HCT116 (cell line): ENCODE measurements around the gene ANAPC2.

Source experiments
- CTCF ChIP-seq, 3 experiments: fragments of 200-600 bp in 1 of 3; sonication (generic) in 1 of 3; IDR thresholded peaks in 2 of 3; conservative IDR thresholded peaks in 1 of 3; 2 replicates each; pipeline ENCODE4 v1.5.1; 2012 to 2017; ENCODE audit warnings: low read depth in 2 of 3, low read length in 2 of 3, antibody characterized with exemption in 1 of 3, borderline replicate concordance in 1 of 3, control low read depth in 1 of 3, mild to moderate bottlenecking in 1 of 3, mixed read lengths in 1 of 3, mixed run types in 1 of 3, moderate library complexity in 1 of 3; ENCODE audit not compliant: insufficient read depth in 1 of 3
- EZH2 ChIP-seq: fragments of 200-600 bp; sonication (generic); IDR thresholded peaks from 2 replicates; pipeline ENCODE4 v1.6.1; 2017; ENCODE audit warnings: antibody characterized with exemption, mixed run types
- EZH2phosphoT487 ChIP-seq: fragments of 200-600 bp; IDR thresholded peaks from 2 replicates; pipeline ENCODE4 v1.6.1; 2018; ENCODE audit warnings: antibody characterized with exemption, borderline replicate concordance
- POLR2A ChIP-seq: IDR thresholded peaks from 2 replicates; pipeline ENCODE4 v1.7.0; 2011; ENCODE audit warnings: borderline replicate concordance; ENCODE audit not compliant: insufficient read depth, insufficient read length; ENCODE audit errors: extremely low read depth
- POLR2AphosphoS5 ChIP-seq: IDR thresholded peaks from 2 replicates; pipeline ENCODE4 v1.6.1; 2011; ENCODE audit warnings: mild to moderate bottlenecking, low read depth, low read length, moderate library complexity
- REST ChIP-seq: IDR thresholded peaks from 2 replicates; pipeline ENCODE4 v1.6.1; 2012; ENCODE audit warnings: low read depth
- SP1 ChIP-seq: IDR thresholded peaks from 2 replicates; pipeline ENCODE4 v1.6.1; 2012; ENCODE audit warnings: low read depth
- TCF7L2 ChIP-seq: IDR thresholded peaks from 2 replicates; pipeline ENCODE4 v1.7.0; 2011; ENCODE audit warnings: borderline replicate concordance, inconsistent platforms; ENCODE audit not compliant: insufficient read depth, insufficient read length; ENCODE audit errors: extremely low read depth
- YY1 ChIP-seq: IDR thresholded peaks from 2 replicates; pipeline ENCODE4 v1.6.1; 2011; ENCODE audit warnings: low read length, low read depth, moderate library complexity, mild to moderate bottlenecking; ENCODE audit not compliant: insufficient replicate concordance; ENCODE audit errors: extremely low read depth
- TF ChIP-seq, protein P1 (sequence below): IDR thresholded peaks from 2 replicates; pipeline ENCODE4 v1.6.1; 2012

GRCh38 chr9:137216188-137216965, 28.0 kb upstream of the ANAPC2 start:
- TF ChIP-seq YY1, result no peak
- no peak for TF ChIP-seq CTCF (IDR thresholded peaks at IDR 0.05 in 2 of 3, conservative IDR thresholded peaks at IDR 0.05 in 1 of 3; ENCODE audit: borderline replicate concordance in 1 of 3, insufficient read depth in 1 of 3, low read depth in 2 of 3, low read length in 2 of 3)
- TF ChIP-seq, protein P1, sequence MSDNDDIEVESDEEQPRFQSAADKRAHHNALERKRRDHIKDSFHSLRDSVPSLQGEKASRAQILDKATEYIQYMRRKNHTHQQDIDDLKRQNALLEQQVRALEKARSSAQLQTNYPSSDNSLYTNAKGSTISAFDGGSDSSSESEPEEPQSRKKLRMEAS, result no peak
- TF ChIP-seq REST, result no peak
- TF ChIP-seq SP1, result no peak
- TF ChIP-seq EZH2, result no peak
- TF ChIP-seq POLR2A, result no peak
- no peak for TF ChIP-seq EZH2phosphoT487
- no peak for TF ChIP-seq TCF7L2
- no peak for TF ChIP-seq POLR2AphosphoS5
